ENCODE data around the gene ATP6V1C2. TPM values are rescaled to one million over a fixed set of nuclear protein-coding genes. Genes with fewer than 3 reads are reported as not detected.

ATP6V1C2 gene
- total and polyA plus RNA-seq, 2 donors (not counting 1 experiment from before 2014, with no cell fraction given) = under 0.01 TPM; not detected in 1

- Histone ChIP-seq H3K4me3 (replicated peaks in 1 of 4; ENCODE audit: control extremely low read depth in 1 of 4, insufficient read depth in 1 of 4, low read depth in 3 of 4, low read length in 4 of 4) (no peak overlapping the region), H3K27ac (ENCODE audit: insufficient read depth, low read length) (no peak overlapping the region), H3K4me2 (ENCODE audit: extremely low read depth, insufficient read depth, low read length) (no peak overlapping the region), H3K36me3 (ENCODE audit: control insufficient read depth, insufficient read depth, low read length) (peaks cover 17% of the 10 kb centered on the region), H4K20me1 (ENCODE audit: control insufficient read depth, extremely low read depth, insufficient read depth, low read length) (no peaks in the 10 kb centered on the region), H3K4me1 (ENCODE audit: control insufficient read depth, extremely low read depth, insufficient read depth, low read length) (no peaks in the 10 kb centered on the region), H2AFZ (ENCODE audit: low read length) (no peak overlapping the region), H3K9me3 (ENCODE audit: control insufficient read depth, insufficient read depth, low read depth, low read length) (no peaks in the 10 kb centered on the region), H3K27me3 (ENCODE audit: control insufficient read depth, insufficient read depth, low read length) (no peaks in the 10 kb centered on the region), H3K79me2 (ENCODE audit: control insufficient read depth, insufficient read depth, low read length) (no peaks in the 10 kb centered on the region), H3K9ac (ENCODE audit: insufficient read depth, low read length) (no peak overlapping the region)
- DNase-seq (ENCODE audit: low read depth in 2 of 2) = no peak
- TF ChIP-seq EZH2 (IDR thresholded peaks at IDR 0.05; ENCODE audit: low read length, missing control alignments) (no peak), CTCF (conservative IDR thresholded peaks at IDR 0.05 in 1 of 2, IDR thresholded peaks at IDR 0.05 in 1 of 2; ENCODE audit: low read depth in 1 of 2, low read length in 2 of 2) (no peak)
Measured at GRCh38 chr2:10777111-10777841, 55.8 kb downstream of the ATP6V1C2 start.

GRCh38 chr2:10777842-10778723, 56.7 kb downstream of the ATP6V1C2 start:
- H3K4me3 ChIP-seq (replicated peaks in 1 of 4; ENCODE audit: control extremely low read depth in 1 of 4, insufficient read depth in 1 of 4, low read depth in 3 of 4, low read length in 4 of 4) = no peak overlapping the region
- H3K9me3 ChIP-seq (ENCODE audit: control insufficient read depth, insufficient read depth, low read depth, low read length) = no peaks in the 10 kb centered on the region
- H3K79me2 ChIP-seq (ENCODE audit: control insufficient read depth, insufficient read depth, low read length) = no peaks in the 10 kb centered on the region
- peaks cover 17% of the 10 kb centered on the region for H3K36me3 ChIP-seq (ENCODE audit: control insufficient read depth, insufficient read depth, low read length)
- H3K4me2 ChIP-seq (ENCODE audit: extremely low read depth, insufficient read depth, low read length) = no peak overlapping the region
- H3K27ac ChIP-seq (ENCODE audit: insufficient read depth, low read length) = no peak overlapping the region
- DNase-seq (ENCODE audit: low read depth in 2 of 2) = no peak
- no peaks in the 10 kb centered on the region for H3K27me3 ChIP-seq (ENCODE audit: control insufficient read depth, insufficient read depth, low read length)
- no peaks in the 10 kb centered on the region for H4K20me1 ChIP-seq (ENCODE audit: control insufficient read depth, extremely low read depth, insufficient read depth, low read length)
- TF ChIP-seq EZH2 (IDR thresholded peaks at IDR 0.05; ENCODE audit: low read length, missing control alignments) (no peak), CTCF (conservative IDR thresholded peaks at IDR 0.05 in 1 of 2, IDR thresholded peaks at IDR 0.05 in 1 of 2; ENCODE audit: low read depth in 1 of 2, low read length in 2 of 2) (no peak)
- no peak overlapping the region for H3K9ac ChIP-seq (ENCODE audit: insufficient read depth, low read length)
- H2AFZ ChIP-seq (ENCODE audit: low read length) = no peak overlapping the region
- H3K4me1 ChIP-seq (ENCODE audit: control insufficient read depth, extremely low read depth, insufficient read depth, low read length) = no peaks in the 10 kb centered on the region

GRCh38 chr2:10778724-10779115, 57.3 kb downstream of the ATP6V1C2 start:
- Histone ChIP-seq H3K4me3 (replicated peaks in 1 of 4; ENCODE audit: control extremely low read depth in 1 of 4, insufficient read depth in 1 of 4, low read depth in 3 of 4, low read length in 4 of 4) (no peak overlapping the region), H3K36me3 (ENCODE audit: control insufficient read depth, insufficient read depth, low read length) (peaks cover 17% of the 10 kb centered on the region), H3K4me1 (ENCODE audit: control insufficient read depth, extremely low read depth, insufficient read depth, low read length) (no peaks in the 10 kb centered on the region), H2AFZ (ENCODE audit: low read length) (no peak overlapping the region), H3K9me3 (ENCODE audit: control insufficient read depth, insufficient read depth, low read depth, low read length) (no peaks in the 10 kb centered on the region), H3K79me2 (ENCODE audit: control insufficient read depth, insufficient read depth, low read length) (no peaks in the 10 kb centered on the region), H3K27me3 (ENCODE audit: control insufficient read depth, insufficient read depth, low read length) (no peaks in the 10 kb centered on the region), H4K20me1 (ENCODE audit: control insufficient read depth, extremely low read depth, insufficient read depth, low read length) (no peaks in the 10 kb centered on the region), H3K27ac (ENCODE audit: insufficient read depth, low read length) (no peak overlapping the region), H3K4me2 (ENCODE audit: extremely low read depth, insufficient read depth, low read length) (no peak overlapping the region), H3K9ac (ENCODE audit: insufficient read depth, low read length) (no peak overlapping the region)
- no peak for TF ChIP-seq EZH2 (IDR thresholded peaks at IDR 0.05; ENCODE audit: low read length, missing control alignments)
- no peak for TF ChIP-seq CTCF (conservative IDR thresholded peaks at IDR 0.05 in 1 of 2, IDR thresholded peaks at IDR 0.05 in 1 of 2; ENCODE audit: low read depth in 1 of 2, low read length in 2 of 2)
- no peak for DNase-seq (ENCODE audit: low read depth in 2 of 2)
